Large intestine (tissue), 3 donors: Measurements from ENCODE around the gene BHLHE40. TPM values are rescaled to one million over a fixed set of nuclear protein-coding genes. Genes with fewer than 3 reads are reported as not detected.

Experiments
- DNase-seq, 2 donors: peaks; one replicate each; pipeline versions ENCODE4 v3.0.0 to v3.0.0-alpha.2; 2013
- H3K27ac ChIP-seq: one replicate; pipeline ENCODE4 v1.5.1; 2013; ENCODE audit warnings: low read length
- H3K27me3 ChIP-seq: 2 replicates; pipeline ENCODE4 v1.6.1; 2013; ENCODE audit warnings: low read length; ENCODE audit not compliant: control insufficient read depth, insufficient read depth
- H3K36me3 ChIP-seq: 2 replicates; pipeline ENCODE4 v1.6.1; 2013; ENCODE audit warnings: low read length; ENCODE audit not compliant: control insufficient read depth, insufficient read depth
- H3K4me1 ChIP-seq: one replicate; pipeline ENCODE4 v1.6.1; 2013; ENCODE audit warnings: low read length; ENCODE audit not compliant: control insufficient read depth, insufficient read depth
- H3K4me3 ChIP-seq: one replicate; pipeline ENCODE4 v1.5.1; 2013; ENCODE audit warnings: low read length
- H3K9me3 ChIP-seq: one replicate; pipeline ENCODE4 v1.6.1; 2013; ENCODE audit warnings: mild to moderate bottlenecking, low read depth, low read length, moderate library complexity; ENCODE audit not compliant: control insufficient read depth
- WGBS: methylation state at CpG from one replicate; pipeline ENCODE4 v1.1.5; 2013; ENCODE audit warnings: low lambda C conversion rate; ENCODE audit not compliant: insufficient coverage; 5-methylcytosine and 5-hydroxymethylcytosine counted together
- polyA plus RNA-seq: library from polyadenylated mRNA; unstranded; fragments of 120-200 nt; gene quantifications from one replicate; pipeline ENCODE4 v1.2.1, GENCODE V29; 2013

BHLHE40 gene
- polyA plus RNA-seq, 1 donor: 101 TPM

GRCh38 chr3:4990069-4990468, 10.8 kb downstream of the BHLHE40 start:
- Histone ChIP-seq H3K4me3 (no peak overlapping the region), H3K36me3 (no peaks in the 10 kb centered on the region), H3K9me3 (no peaks in the 10 kb centered on the region), H3K27ac (no peak overlapping the region), H3K27me3 (no peaks in the 10 kb centered on the region), H3K4me1 (peaks cover 17% of the 10 kb centered on the region)
- WGBS: no CpG with 5 or more reads among the region's 3 CpGs
- DNase-seq: no peak

- 100% methylated on average over 1 of the region's 6 CpGs for WGBS
- Histone ChIP-seq H3K27me3 (no peaks in the 10 kb centered on the region), H3K4me1 (peaks cover 11% of the 10 kb centered on the region), H3K4me3 (no peak overlapping the region), H3K27ac (no peak overlapping the region), H3K36me3 (no peaks in the 10 kb centered on the region), H3K9me3 (no peaks in the 10 kb centered on the region)
- no peak for DNase-seq
Measured at GRCh38 chr3:4992118-4992517, 12.9 kb downstream of the BHLHE40 start.

GRCh38 chr3:4993276-4994143, 14.3 kb downstream of the BHLHE40 start:
- H3K4me1 ChIP-seq: peaks cover 7% of the 10 kb centered on the region
- H3K9me3 ChIP-seq: no peaks in the 10 kb centered on the region
- H3K27me3 ChIP-seq: no peaks in the 10 kb centered on the region
- DNase-seq: no peak
- no peak overlapping the region for H3K27ac ChIP-seq
- 86% methylated on average over 1 of the region's 4 CpGs for WGBS
- no peaks in the 10 kb centered on the region for H3K36me3 ChIP-seq
- H3K4me3 ChIP-seq: no peak overlapping the region

GRCh38 chr3:4994144-4994730, 15.0 kb downstream of the BHLHE40 start:
- DNase-seq: no peak
- H3K9me3 ChIP-seq: no peaks in the 10 kb centered on the region
- no peak overlapping the region for H3K27ac ChIP-seq
- H3K27me3 ChIP-seq: no peaks in the 10 kb centered on the region
- no peaks in the 10 kb centered on the region for H3K36me3 ChIP-seq
- peaks cover 7% of the 10 kb centered on the region for H3K4me1 ChIP-seq
- no peak overlapping the region for H3K4me3 ChIP-seq

- WGBS: no CpG with 5 or more reads among the region's 11 CpGs
- no peaks in the 10 kb centered on the region for H3K36me3 ChIP-seq
- no peak for DNase-seq
- peaks cover 7% of the 10 kb centered on the region for H3K4me1 ChIP-seq
- H3K9me3 ChIP-seq: no peaks in the 10 kb centered on the region
- H3K27ac ChIP-seq: no peak overlapping the region
- no peak overlapping the region for H3K4me3 ChIP-seq
- H3K27me3 ChIP-seq: no peaks in the 10 kb centered on the region
Measured at GRCh38 chr3:4994823-4995499, 15.7 kb downstream of the BHLHE40 start.

- no peak for DNase-seq
- no peak overlapping the region for H3K27ac ChIP-seq
- no CpG with 5 or more reads among the region's 9 CpGs for WGBS
Measured at GRCh38 chr3:4995500-4996053, 16.3 kb downstream of the BHLHE40 start.

GRCh38 chr3:4996223-4996765, 17.1 kb downstream of the BHLHE40 start:
- 80% methylated on average over 2 of the region's 8 CpGs for WGBS
- no peaks in the 10 kb centered on the region for H3K36me3 ChIP-seq
- H3K9me3 ChIP-seq: no peaks in the 10 kb centered on the region
- H3K4me3 ChIP-seq: no peak overlapping the region
- H3K27ac ChIP-seq: no peak overlapping the region
- H3K4me1 ChIP-seq: peaks cover 7% of the 10 kb centered on the region
- DNase-seq: no peak
- no peaks in the 10 kb centered on the region for H3K27me3 ChIP-seq

More at GRCh38 chr3:4995500-4996053, 16.3 kb downstream of the BHLHE40 start:
- Histone ChIP-seq H3K36me3 (no peaks in the 10 kb centered on the region), H3K4me3 (no peak overlapping the region), H3K27me3 (no peaks in the 10 kb centered on the region), H3K9me3 (no peaks in the 10 kb centered on the region), H3K4me1 (peaks cover 7% of the 10 kb centered on the region)

GRCh38 chr3:4996771-4997291, 17.6 kb downstream of the BHLHE40 start:
- peaks cover 7% of the 10 kb centered on the region for H3K4me1 ChIP-seq
- DNase-seq: peak in 1 of 2 donors; percentile 67
- no CpG with 5 or more reads among the region's 11 CpGs for WGBS
- H3K27ac ChIP-seq: no peak overlapping the region
- H3K27me3 ChIP-seq: no peaks in the 10 kb centered on the region
- no peak overlapping the region for H3K4me3 ChIP-seq
- no peaks in the 10 kb centered on the region for H3K36me3 ChIP-seq
- H3K9me3 ChIP-seq: no peaks in the 10 kb centered on the region

GRCh38 chr3:4997946-4998345, 18.7 kb downstream of the BHLHE40 start:
- Histone ChIP-seq H3K4me1 (peaks cover 7% of the 10 kb centered on the region), H3K27ac (no peak overlapping the region), H3K27me3 (no peaks in the 10 kb centered on the region), H3K9me3 (no peaks in the 10 kb centered on the region), H3K36me3 (no peaks in the 10 kb centered on the region), H3K4me3 (no peak overlapping the region)
- no peak for DNase-seq
- WGBS: no CpG with 5 or more reads among the region's 7 CpGs
